ENCODE data around the gene C4orf50. TPM values are rescaled to one million over a fixed set of nuclear protein-coding genes. Genes with fewer than 3 reads are reported as not detected.

The C4orf50 gene
- total RNA-seq, 1 experiment from 2014 or later: 0.17 TPM

DNA sequence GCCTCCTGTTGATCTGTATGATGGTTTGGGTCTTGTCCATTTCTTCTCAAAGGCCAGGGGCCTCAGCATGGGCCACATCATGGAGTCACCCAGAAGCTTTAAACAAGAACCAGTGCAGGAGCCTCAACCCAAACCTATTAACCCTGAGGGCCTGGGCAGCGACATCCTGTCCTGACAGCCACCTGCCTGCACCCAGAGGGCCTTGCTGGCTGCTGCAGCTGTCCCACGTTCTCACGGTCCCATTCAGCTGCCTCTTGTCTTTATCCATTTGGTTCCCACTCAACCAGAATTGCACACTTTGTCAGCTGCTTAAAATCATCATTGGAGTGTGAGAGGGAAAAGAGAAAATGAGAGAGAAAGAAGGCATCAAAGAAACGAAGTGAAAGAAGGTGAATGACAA lies 21.6 kb downstream of the C4orf50 start:
- no peak overlapping the region for H2BK20ac ChIP-seq (ENCODE audit: low read depth, low read length, poor library complexity, severe bottlenecking)
- no peak overlapping the region for H2AK5ac ChIP-seq (ENCODE audit: insufficient read length, low read length)
- no peak overlapping the region for H3K18ac ChIP-seq (ENCODE audit: insufficient read length, low read depth, low read length)
- H2BK120ac ChIP-seq (ENCODE audit: low read depth, low read length, poor library complexity, severe bottlenecking): no peak overlapping the region
- no peaks in the 10 kb centered on the region for H4K20me1 ChIP-seq (ENCODE audit: control insufficient read depth, insufficient read depth, insufficient read length)
- H3K4me3 Mint-ChIP-seq: no peak overlapping the region
- H4K8ac ChIP-seq (replicated peaks; ENCODE audit: insufficient read length, low read depth, low read length): no peak overlapping the region
- no peak overlapping the region for H3K23ac ChIP-seq (ENCODE audit: insufficient read length, low read depth, low read length)
- H2BK15ac ChIP-seq (ENCODE audit: low read depth, low read length): no peak overlapping the region
- H3K9me3 Mint-ChIP-seq: no peaks in the 10 kb centered on the region
- H3T11ph ChIP-seq (ENCODE audit: low read length): no peak overlapping the region
- no peak overlapping the region for H3K27ac ChIP-seq (ENCODE audit: insufficient read length, low read depth, low read length)
- H2BK12ac ChIP-seq (ENCODE audit: insufficient read length, low read depth, low read length): no peak overlapping the region
- DNase-seq: peak; percentile 22
- no peaks in the 10 kb centered on the region for H3K4me1 ChIP-seq (ENCODE audit: insufficient read depth, low read length)
- no peak overlapping the region for H4K91ac ChIP-seq (ENCODE audit: insufficient read length, low read depth, low read length)
- H3K9ac ChIP-seq (ENCODE audit: extremely low read depth, insufficient read length, low read length): no peak overlapping the region
- no peaks in the 10 kb centered on the region; a peak in 2 of 4 replicates for H3K4me1 Mint-ChIP-seq
- no peaks in the 10 kb centered on the region for H3K79me2 ChIP-seq (ENCODE audit: insufficient read depth, low read length)
- H3K27me3 Mint-ChIP-seq (ENCODE audit: low read depth): peaks cover 28% of the 10 kb centered on the region
- H3K27ac Mint-ChIP-seq: no peak overlapping the region
- no peaks in the 10 kb centered on the region for H3K23me2 ChIP-seq (ENCODE audit: insufficient read length, low read depth, low read length, poor library complexity, severe bottlenecking)
- no peak overlapping the region for H3K4ac ChIP-seq (ENCODE audit: low read depth, low read length)
- WGBS (ENCODE audit: extremely low coverage, insufficient read length, low lambda C conversion rate): no CpG with 5 or more reads among the region's 4 CpGs
- no peaks in the 10 kb centered on the region for H3K27me3 ChIP-seq (ENCODE audit: insufficient read depth, low read length)
- no peaks in the 10 kb centered on the region for H3K79me1 ChIP-seq (ENCODE audit: insufficient read depth, low read depth, low read length, poor library complexity, severe bottlenecking)
- no peaks in the 10 kb centered on the region for H3K36me3 Mint-ChIP-seq (ENCODE audit: insufficient read depth in 1 of 3, low read depth in 3 of 3)
- TF ChIP-seq, protein P1, sequence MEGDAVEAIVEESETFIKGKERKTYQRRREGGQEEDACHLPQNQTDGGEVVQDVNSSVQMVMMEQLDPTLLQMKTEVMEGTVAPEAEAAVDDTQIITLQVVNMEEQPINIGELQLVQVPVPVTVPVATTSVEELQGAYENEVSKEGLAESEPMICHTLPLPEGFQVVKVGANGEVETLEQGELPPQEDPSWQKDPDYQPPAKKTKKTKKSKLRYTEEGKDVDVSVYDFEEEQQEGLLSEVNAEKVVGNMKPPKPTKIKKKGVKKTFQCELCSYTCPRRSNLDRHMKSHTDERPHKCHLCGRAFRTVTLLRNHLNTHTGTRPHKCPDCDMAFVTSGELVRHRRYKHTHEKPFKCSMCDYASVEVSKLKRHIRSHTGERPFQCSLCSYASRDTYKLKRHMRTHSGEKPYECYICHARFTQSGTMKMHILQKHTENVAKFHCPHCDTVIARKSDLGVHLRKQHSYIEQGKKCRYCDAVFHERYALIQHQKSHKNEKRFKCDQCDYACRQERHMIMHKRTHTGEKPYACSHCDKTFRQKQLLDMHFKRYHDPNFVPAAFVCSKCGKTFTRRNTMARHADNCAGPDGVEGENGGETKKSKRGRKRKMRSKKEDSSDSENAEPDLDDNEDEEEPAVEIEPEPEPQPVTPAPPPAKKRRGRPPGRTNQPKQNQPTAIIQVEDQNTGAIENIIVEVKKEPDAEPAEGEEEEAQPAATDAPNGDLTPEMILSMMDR (conservative IDR thresholded peaks at IDR 0.05): no peak
- no peak overlapping the region for H3K56ac ChIP-seq (ENCODE audit: insufficient read length, low read depth, low read length)
- no peak overlapping the region for H3K4me2 ChIP-seq (ENCODE audit: insufficient read depth, insufficient read length, low read length)
- H2AFZ ChIP-seq (ENCODE audit: low read length): no peak overlapping the region
- H3K9me3 ChIP-seq (ENCODE audit: control insufficient read depth, low read depth, low read length): no peaks in the 10 kb centered on the region
- H2BK5ac ChIP-seq (ENCODE audit: insufficient read length, low read length): no peak overlapping the region
- no peak overlapping the region for H4K5ac ChIP-seq (ENCODE audit: insufficient read length, low read depth, low read length)
- H3K14ac ChIP-seq (ENCODE audit: insufficient read depth, low read length): no peak overlapping the region

All from H9 (cell line).